CD4-positive, alpha-beta T cell treated with Interleukin-17A for 1 hour (primary cell): Measurements from ENCODE around the gene ING3.

ENCODE experiments used
- DNase-seq: peaks from one replicate; pipeline ENCODE4 v3.0.0-alpha.2; 2020

ING3 gene

GRCh38 chr7:120950539-120951308 is at the start of gene ING3:
ING3 (plus strand) TSS chr7:120950777; CDS start chr7:120950897, 120 bp downstream.
- DNase-seq = peak; percentile 99

GRCh38 chr7:120915314-120916105 is 35.1 kb upstream of the ING3 start:
- no peak for DNase-seq

GRCh38 chr7:120916121-120916520 is 34.5 kb upstream of the ING3 start:
- no peak for DNase-seq

- no peak for DNase-seq
These were observed 34.0 kb upstream of the ING3 start for GRCh38 chr7:120916538-120916937.

GRCh38 chr7:120919466-120919865 is 31.1 kb upstream of the ING3 start:
- DNase-seq = no peak

- no peak for DNase-seq
These were observed 30.5 kb upstream of the ING3 start for GRCh38 chr7:120920034-120920433.

GRCh38 chr7:120920591-120921274 is 29.8 kb upstream of the ING3 start:
- no peak for DNase-seq

GRCh38 chr7:120924837-120925236 is 25.7 kb upstream of the ING3 start:
- DNase-seq = no peak

- no peak for DNase-seq
These were observed 25.2 kb upstream of the ING3 start for GRCh38 chr7:120925392-120925791.

GRCh38 chr7:120926943-120927346 is 23.6 kb upstream of the ING3 start:
- DNase-seq = no peak

GRCh38 chr7:120927454-120928103 is 23.0 kb upstream of the ING3 start:
- no peak for DNase-seq

- no peak for DNase-seq
These were observed 19.3 kb upstream of the ING3 start for GRCh38 chr7:120931243-120931642.

- DNase-seq = no peak
These were observed 17.1 kb upstream of the ING3 start for GRCh38 chr7:120933475-120933874.

GRCh38 chr7:120939345-120939744 is 11.2 kb upstream of the ING3 start:
- DNase-seq = no peak

GRCh38 chr7:120941064-120941463 is 9.5 kb upstream of the ING3 start:
- peak; percentile 9 for DNase-seq

- no peak for DNase-seq
These were observed 8.7 kb upstream of the ING3 start for GRCh38 chr7:120941856-120942255.

GRCh38 chr7:120942861-120943260 is 7.7 kb upstream of the ING3 start:
- no peak for DNase-seq

- no peak for DNase-seq
These were observed 5.6 kb upstream of the ING3 start for GRCh38 chr7:120944826-120945562.

- no peak for DNase-seq
These were observed 2.6 kb upstream of the ING3 start for GRCh38 chr7:120947980-120948379.

GRCh38 chr7:120949393-120949911 is 1.1 kb upstream of the ING3 start:
- no peak for DNase-seq

- peak; percentile 11 for DNase-seq
These were observed 509 bp upstream of the ING3 start for GRCh38 chr7:120949998-120950538.

- DNase-seq = peak; percentile 6
These were observed 727 bp downstream of the ING3 start for GRCh38 chr7:120951309-120951699.
